ENCODE measurements around the gene EMILIN2.
A peak's percentile ranks its signal among the peaks of the same experiment; 100 is the strongest.
"Not testable (repeated sequence)": the region's sequence is repeated elsewhere in the genome, so short reads cannot be mapped to it uniquely, and the experiment has no call there.

Gene EMILIN2

DNA sequence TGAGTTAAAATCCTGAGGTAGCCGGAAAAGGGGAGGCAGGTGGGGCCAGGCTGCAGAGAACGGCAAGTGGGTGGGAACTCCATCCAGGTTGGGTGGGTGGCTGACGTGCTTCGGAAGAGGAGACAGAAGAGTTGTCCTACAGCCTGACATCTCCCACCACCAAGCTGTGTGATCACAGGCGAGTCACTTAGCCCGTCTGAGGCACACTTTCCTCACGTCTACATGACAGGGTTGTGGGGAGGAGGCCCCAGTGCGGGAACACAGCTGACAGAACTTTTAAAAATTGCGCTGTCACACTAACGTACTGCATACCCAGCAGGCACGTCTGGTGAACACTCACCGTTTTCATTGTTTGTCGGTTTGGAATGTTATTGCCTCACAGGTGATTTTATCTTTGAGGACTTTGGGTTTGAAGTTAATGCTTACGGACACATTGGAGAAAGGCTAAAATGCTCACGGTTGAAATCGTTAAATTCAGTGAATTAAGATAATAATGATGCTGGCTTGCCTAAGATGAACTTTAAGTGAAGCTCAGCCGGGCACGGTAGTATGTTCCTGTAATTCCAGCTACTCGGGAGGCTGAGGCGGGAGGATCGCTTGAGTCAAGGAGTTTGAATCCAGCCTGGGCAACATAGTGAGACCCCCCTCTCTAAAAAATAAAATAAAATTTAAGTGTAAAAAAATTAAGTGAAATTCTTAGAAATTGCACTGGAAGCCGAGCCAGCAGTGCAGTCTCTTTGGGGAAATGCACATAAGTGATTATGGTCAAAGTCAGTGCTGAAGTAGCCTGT, 8.9 kb downstream of the EMILIN2 start:
- H2BK15ac ChIP-seq (ENCODE audit: low read length): no peak overlapping the region
- H3K4ac ChIP-seq (ENCODE audit: low read length): no peak overlapping the region
- H3K23ac ChIP-seq (ENCODE audit: low read depth, low read length, poor library complexity): no peak overlapping the region
- H3K9ac ChIP-seq (ENCODE audit: low read depth, low read length, poor library complexity): no peak overlapping the region
- H3K14ac ChIP-seq (ENCODE audit: low read length): no peak overlapping the region
- no peaks in the 10 kb centered on the region for H3K79me1 ChIP-seq (ENCODE audit: low read depth, low read length)
- H2AFZ ChIP-seq (ENCODE audit: low read length): no peak overlapping the region
- H2BK12ac ChIP-seq (ENCODE audit: low read length): no peak overlapping the region
- DNase-seq (ENCODE audit: low spot score): no peak
- no peak overlapping the region for H3K18ac ChIP-seq (ENCODE audit: low read length)
- no peak overlapping the region for H3K27ac ChIP-seq (replicated peaks; ENCODE audit: low read length)
- H4K8ac ChIP-seq (ENCODE audit: low read depth, low read length): no peak overlapping the region
- H2AK5ac ChIP-seq (ENCODE audit: low read depth, low read length): no peak overlapping the region
- no peak overlapping the region for H2BK120ac ChIP-seq (ENCODE audit: low read depth, low read length)
- H4K91ac ChIP-seq (ENCODE audit: low read depth, low read length, poor library complexity): no peak overlapping the region
- H3K4me1 ChIP-seq (ENCODE audit: control insufficient read depth in 2 of 2, insufficient read depth in 1 of 2, low read depth in 1 of 2, low read length in 2 of 2): peaks cover 0 to 5% of the 10 kb centered on the region in 2 donors
- no peak overlapping the region for H3K4me2 ChIP-seq (ENCODE audit: insufficient read depth, low read length, poor library complexity, severe bottlenecking)
- H3K36me3 ChIP-seq (replicated peaks in 1 of 2; ENCODE audit: control insufficient read depth in 2 of 2, insufficient read depth in 2 of 2, low read length in 2 of 2): no peaks in the 10 kb centered on the region
- H2BK5ac ChIP-seq (ENCODE audit: low read length): no peak overlapping the region
- no peak overlapping the region for H3K4me3 ChIP-seq (ENCODE audit: low read length in 2 of 2)
- peaks cover 0 to 52% (median 0%) of the 10 kb centered on the region in 3 experiments for H3K27me3 ChIP-seq (ENCODE audit: control insufficient read depth in 3 of 3, insufficient read depth in 3 of 3, low read depth in 1 of 3, low read length in 3 of 3)
- no peaks in the 10 kb centered on the region for H3K9me3 ChIP-seq (replicated peaks in 1 of 2; ENCODE audit: control insufficient read depth in 2 of 2, insufficient read depth in 1 of 2, low read depth in 1 of 2, low read length in 2 of 2)
- WGBS, 2 donors (ENCODE audit: extremely low coverage in 2 of 2, insufficient read length in 2 of 2, insufficient replicate concordance in 1 of 2): no CpG with 5 or more reads among the region's 22 CpGs

- Histone ChIP-seq H3K18ac (ENCODE audit: low read length) (no peak overlapping the region), H2BK120ac (ENCODE audit: low read depth, low read length) (no peak overlapping the region), H4K91ac (ENCODE audit: low read depth, low read length, poor library complexity) (no peak overlapping the region), H3K79me1 (ENCODE audit: low read depth, low read length) (no peaks in the 10 kb centered on the region), H3K23ac (ENCODE audit: low read depth, low read length, poor library complexity) (no peak overlapping the region), H2BK12ac (ENCODE audit: low read length) (no peak overlapping the region), H3K9ac (ENCODE audit: low read depth, low read length, poor library complexity) (no peak overlapping the region), H3K4me2 (ENCODE audit: insufficient read depth, low read length, poor library complexity, severe bottlenecking) (no peak overlapping the region), H2BK15ac (ENCODE audit: low read length) (no peak overlapping the region), H3K4me1 (ENCODE audit: control insufficient read depth in 2 of 2, insufficient read depth in 1 of 2, low read depth in 1 of 2, low read length in 2 of 2) (peaks cover 0 to 4% of the 10 kb centered on the region in 2 donors), H3K36me3 (replicated peaks in 1 of 2; ENCODE audit: control insufficient read depth in 2 of 2, insufficient read depth in 2 of 2, low read length in 2 of 2) (no peaks in the 10 kb centered on the region), H3K4me3 (ENCODE audit: low read length in 2 of 2) (no peak overlapping the region), H2AFZ (ENCODE audit: low read length) (no peak overlapping the region), H3K14ac (ENCODE audit: low read length) (no peak overlapping the region), H2BK5ac (ENCODE audit: low read length) (no peak overlapping the region), H3K9me3 (replicated peaks in 1 of 2; ENCODE audit: control insufficient read depth in 2 of 2, insufficient read depth in 1 of 2, low read depth in 1 of 2, low read length in 2 of 2) (no peaks in the 10 kb centered on the region), H3K27ac (replicated peaks; ENCODE audit: low read length) (no peak overlapping the region), H2AK5ac (ENCODE audit: low read depth, low read length) (no peak overlapping the region), H3K27me3 (ENCODE audit: control insufficient read depth in 3 of 3, insufficient read depth in 3 of 3, low read depth in 1 of 3, low read length in 3 of 3) (peaks cover 0 to 44% (median 0%) of the 10 kb centered on the region in 3 experiments), H3K4ac (ENCODE audit: low read length) (no peak overlapping the region), H4K8ac (ENCODE audit: low read depth, low read length) (no peak overlapping the region)
- WGBS, 2 donors (ENCODE audit: extremely low coverage in 2 of 2, insufficient read length in 2 of 2, insufficient replicate concordance in 1 of 2): no CpG with 5 or more reads among the region's 11 CpGs
- DNase-seq (ENCODE audit: low spot score): no peak
These were observed 9.9 kb downstream of the EMILIN2 start for GRCh38 chr18:2856547-2857170.

DNA sequence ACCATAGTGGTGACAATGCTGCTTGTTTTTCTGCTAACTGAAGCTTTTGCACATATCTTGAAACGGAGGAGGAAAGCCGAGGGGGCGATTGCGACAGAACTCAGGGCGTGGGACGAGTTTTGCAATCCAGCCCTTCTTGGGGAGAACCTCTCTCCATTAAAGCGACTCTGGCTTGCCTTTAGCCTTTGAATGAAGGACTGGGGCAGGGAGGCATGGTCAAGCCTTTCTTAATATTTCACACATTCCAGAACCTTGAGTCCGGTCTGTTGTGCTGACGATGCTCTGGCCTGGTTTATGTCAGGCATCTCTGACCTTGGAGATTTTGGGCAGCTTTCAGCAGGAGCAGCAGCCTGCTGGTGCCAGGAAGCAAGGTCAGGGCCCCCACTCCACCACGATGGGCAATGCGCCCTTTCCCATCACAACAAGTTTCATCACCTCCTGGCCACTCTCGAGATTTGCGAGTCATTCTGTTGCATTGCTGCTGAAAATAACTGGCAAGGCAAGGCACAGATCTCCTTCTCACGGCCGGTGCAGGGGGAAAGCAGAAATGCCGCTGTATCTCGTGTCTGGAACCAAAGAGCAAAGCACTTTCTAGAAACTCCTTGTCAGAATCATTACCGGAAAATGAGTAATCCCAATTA, 10.8 kb downstream of the EMILIN2 start:
- H2BK12ac ChIP-seq (ENCODE audit: low read length): no peak overlapping the region
- H2BK15ac ChIP-seq (ENCODE audit: low read length): no peak overlapping the region
- H3K9ac ChIP-seq (ENCODE audit: low read depth, low read length, poor library complexity): no peak overlapping the region
- H3K27me3 ChIP-seq (ENCODE audit: control insufficient read depth in 3 of 3, insufficient read depth in 3 of 3, low read depth in 1 of 3, low read length in 3 of 3): peaks cover 0 to 42% (median 0%) of the 10 kb centered on the region in 3 experiments
- H3K23ac ChIP-seq (ENCODE audit: low read depth, low read length, poor library complexity): no peak overlapping the region
- H3K4ac ChIP-seq (ENCODE audit: low read length): no peak overlapping the region
- H3K4me3 ChIP-seq (ENCODE audit: low read length in 2 of 2): no peak overlapping the region
- no peak overlapping the region for H4K8ac ChIP-seq (ENCODE audit: low read depth, low read length)
- H4K91ac ChIP-seq (ENCODE audit: low read depth, low read length, poor library complexity): no peak overlapping the region
- no peaks in the 10 kb centered on the region for H3K79me1 ChIP-seq (ENCODE audit: low read depth, low read length)
- peak overlapping the region; percentile 25 for H2AK5ac ChIP-seq (ENCODE audit: low read depth, low read length)
- no CpG with 5 or more reads among the region's 18 CpGs for WGBS, 2 donors (ENCODE audit: extremely low coverage in 2 of 2, insufficient read length in 2 of 2, insufficient replicate concordance in 1 of 2)
- no peak for DNase-seq (ENCODE audit: low spot score)
- H3K4me2 ChIP-seq (ENCODE audit: insufficient read depth, low read length, poor library complexity, severe bottlenecking): no peak overlapping the region
- no peak overlapping the region for H2BK120ac ChIP-seq (ENCODE audit: low read depth, low read length)
- no peak overlapping the region for H3K14ac ChIP-seq (ENCODE audit: low read length)
- H2AFZ ChIP-seq (ENCODE audit: low read length): no peak overlapping the region
- no peaks in the 10 kb centered on the region for H3K36me3 ChIP-seq (replicated peaks in 1 of 2; ENCODE audit: control insufficient read depth in 2 of 2, insufficient read depth in 2 of 2, low read length in 2 of 2)
- H2BK5ac ChIP-seq (ENCODE audit: low read length): no peak overlapping the region
- H3K27ac ChIP-seq (replicated peaks; ENCODE audit: low read length): no peak overlapping the region
- no peaks in the 10 kb centered on the region for H3K9me3 ChIP-seq (replicated peaks in 1 of 2; ENCODE audit: control insufficient read depth in 2 of 2, insufficient read depth in 1 of 2, low read depth in 1 of 2, low read length in 2 of 2)
- H3K18ac ChIP-seq (ENCODE audit: low read length): no peak overlapping the region
- peaks cover 0 to 2% of the 10 kb centered on the region in 2 donors for H3K4me1 ChIP-seq (ENCODE audit: control insufficient read depth in 2 of 2, insufficient read depth in 1 of 2, low read depth in 1 of 2, low read length in 2 of 2)

DNA sequence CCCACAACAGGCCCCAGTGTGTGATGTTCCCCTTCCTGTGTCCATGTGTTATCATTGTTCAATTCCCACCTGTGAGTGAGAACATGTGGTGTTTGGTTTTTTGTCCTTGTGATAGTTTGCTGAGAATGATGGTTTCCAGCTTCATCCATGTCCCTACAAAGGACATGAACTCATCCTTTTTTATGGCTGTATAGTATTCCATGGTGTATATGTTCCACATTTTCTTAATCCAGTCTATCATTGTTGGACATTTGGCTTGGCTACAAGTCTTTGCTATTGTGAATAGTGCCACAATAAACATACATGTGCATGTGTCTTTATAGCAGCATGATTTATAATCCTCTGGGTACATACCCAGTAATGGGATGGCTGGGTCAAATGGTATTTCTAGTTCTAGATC, 13.6 kb downstream of the EMILIN2 start:
- H3K9me3 ChIP-seq (replicated peaks in 1 of 2; ENCODE audit: control insufficient read depth in 2 of 2, insufficient read depth in 1 of 2, low read depth in 1 of 2, low read length in 2 of 2); H3K4ac ChIP-seq (ENCODE audit: low read length); H3K79me1 ChIP-seq (ENCODE audit: low read depth, low read length); H3K9ac ChIP-seq (ENCODE audit: low read depth, low read length, poor library complexity); H3K27ac ChIP-seq (replicated peaks; ENCODE audit: low read length); H2AK5ac ChIP-seq (ENCODE audit: low read depth, low read length); H3K18ac ChIP-seq (ENCODE audit: low read length); H3K4me1 ChIP-seq (ENCODE audit: control insufficient read depth in 2 of 2, insufficient read depth in 1 of 2, low read depth in 1 of 2, low read length in 2 of 2); H2BK15ac ChIP-seq (ENCODE audit: low read length); H3K23ac ChIP-seq (ENCODE audit: low read depth, low read length, poor library complexity); H2BK12ac ChIP-seq (ENCODE audit: low read length); H3K36me3 ChIP-seq (replicated peaks in 1 of 2; ENCODE audit: control insufficient read depth in 2 of 2, insufficient read depth in 2 of 2, low read length in 2 of 2); H2AFZ ChIP-seq (ENCODE audit: low read length); H4K91ac ChIP-seq (ENCODE audit: low read depth, low read length, poor library complexity); H2BK5ac ChIP-seq (ENCODE audit: low read length); H2BK120ac ChIP-seq (ENCODE audit: low read depth, low read length); H3K4me2 ChIP-seq (ENCODE audit: insufficient read depth, low read length, poor library complexity, severe bottlenecking); H3K14ac ChIP-seq (ENCODE audit: low read length); DNase-seq (ENCODE audit: low spot score); H3K4me3 ChIP-seq (ENCODE audit: low read length in 2 of 2); H4K8ac ChIP-seq (ENCODE audit: low read depth, low read length): not testable (repeated sequence)
- H3K27me3 ChIP-seq (ENCODE audit: control insufficient read depth in 3 of 3, insufficient read depth in 3 of 3, low read depth in 1 of 3, low read length in 3 of 3): peaks cover 0 to 23% (median 0%) of the 10 kb centered on the region in 3 experiments

Measured in neuronal stem cell (in vitro differentiated cells).